ENCODE measurements around the gene ARL5C.

GRCh38 chr17:39178536-39178935, 12.6 kb upstream of the ARL5C start:
- no peak for TF ChIP-seq EZH2 (IDR thresholded peaks at IDR 0.05; ENCODE audit: insufficient read depth, low read length)
- TF ChIP-seq, protein P1, sequence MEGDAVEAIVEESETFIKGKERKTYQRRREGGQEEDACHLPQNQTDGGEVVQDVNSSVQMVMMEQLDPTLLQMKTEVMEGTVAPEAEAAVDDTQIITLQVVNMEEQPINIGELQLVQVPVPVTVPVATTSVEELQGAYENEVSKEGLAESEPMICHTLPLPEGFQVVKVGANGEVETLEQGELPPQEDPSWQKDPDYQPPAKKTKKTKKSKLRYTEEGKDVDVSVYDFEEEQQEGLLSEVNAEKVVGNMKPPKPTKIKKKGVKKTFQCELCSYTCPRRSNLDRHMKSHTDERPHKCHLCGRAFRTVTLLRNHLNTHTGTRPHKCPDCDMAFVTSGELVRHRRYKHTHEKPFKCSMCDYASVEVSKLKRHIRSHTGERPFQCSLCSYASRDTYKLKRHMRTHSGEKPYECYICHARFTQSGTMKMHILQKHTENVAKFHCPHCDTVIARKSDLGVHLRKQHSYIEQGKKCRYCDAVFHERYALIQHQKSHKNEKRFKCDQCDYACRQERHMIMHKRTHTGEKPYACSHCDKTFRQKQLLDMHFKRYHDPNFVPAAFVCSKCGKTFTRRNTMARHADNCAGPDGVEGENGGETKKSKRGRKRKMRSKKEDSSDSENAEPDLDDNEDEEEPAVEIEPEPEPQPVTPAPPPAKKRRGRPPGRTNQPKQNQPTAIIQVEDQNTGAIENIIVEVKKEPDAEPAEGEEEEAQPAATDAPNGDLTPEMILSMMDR (IDR thresholded peaks at IDR 0.05; ENCODE audit: insufficient read depth, low read depth, low read length): no peak
